HG03039 (cell line): ENCODE data around the gene GDI1.

ENCODE experiments used
- ATAC-seq: cut with Tn5 transposase; IDR thresholded peaks from one replicate; pipeline ENCODE4 v1.9.1; 2021; ENCODE audit warnings: mild to moderate bottlenecking, moderate library complexity; ENCODE audit not compliant: unreplicated experiment

GDI1 gene

DNA sequence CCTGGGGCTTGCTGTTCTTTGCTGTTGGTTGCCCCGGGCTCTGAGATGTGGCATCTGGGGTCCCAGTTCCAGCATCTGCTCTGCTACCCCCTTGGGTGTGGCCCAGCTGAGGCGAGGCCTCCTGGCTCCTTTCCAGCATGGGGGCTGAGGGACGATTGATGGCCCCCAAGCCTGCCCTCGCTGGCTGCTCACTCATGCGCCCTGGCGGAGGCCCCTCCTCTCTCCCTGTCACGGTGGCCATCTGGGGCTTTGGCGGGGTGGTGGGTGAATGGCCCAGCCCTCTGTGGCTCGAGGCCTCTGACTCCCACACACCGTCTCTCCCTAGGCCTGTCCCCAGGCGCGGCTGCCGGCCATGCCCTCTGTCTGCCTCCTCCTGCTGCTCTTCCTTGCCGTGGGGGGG, 22.9 kb downstream of the GDI1 start:
- no peak for ATAC-seq

GRCh38 chrX:154460326-154460725, 23.4 kb downstream of the GDI1 start:
- no peak for ATAC-seq

GRCh38 chrX:154462396-154462795, 25.4 kb downstream of the GDI1 start:
- ATAC-seq: no peak

- ATAC-seq: no peak
These were observed 26.8 kb downstream of the GDI1 start for GRCh38 chrX:154463611-154464220.

GRCh38 chrX:154464806-154465365, 27.9 kb downstream of the GDI1 start:
- no peak for ATAC-seq

GRCh38 chrX:154465601-154466000, 28.6 kb downstream of the GDI1 start:
- ATAC-seq: no peak

GRCh38 chrX:154466036-154466435, 29.1 kb downstream of the GDI1 start:
- no peak for ATAC-seq

DNA sequence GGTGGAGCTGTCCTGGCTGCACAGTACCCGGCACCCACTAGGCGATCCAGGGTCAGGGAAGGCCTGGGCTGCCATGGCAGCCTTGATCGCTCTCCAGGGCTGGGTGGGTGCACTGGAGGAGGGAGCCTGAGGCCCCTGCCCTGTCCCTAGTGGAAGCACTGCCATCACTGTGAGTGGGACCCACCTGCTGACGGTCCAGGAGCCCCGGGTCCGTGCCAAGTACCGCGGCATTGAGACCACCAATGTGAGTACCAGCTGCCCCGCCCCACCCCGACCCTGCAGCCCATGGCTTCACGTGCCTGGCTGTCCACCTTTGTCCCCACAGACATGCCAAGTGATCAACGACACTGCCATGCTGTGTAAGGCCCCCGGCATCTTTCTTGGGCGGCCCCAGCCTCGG, 30.0 kb downstream of the GDI1 start:
- ATAC-seq: no peak

- ATAC-seq: no peak
These were observed 30.6 kb downstream of the GDI1 start for GRCh38 chrX:154467556-154467955.

GRCh38 chrX:154468217-154468616, 31.3 kb downstream of the GDI1 start:
- ATAC-seq: no peak

DNA sequence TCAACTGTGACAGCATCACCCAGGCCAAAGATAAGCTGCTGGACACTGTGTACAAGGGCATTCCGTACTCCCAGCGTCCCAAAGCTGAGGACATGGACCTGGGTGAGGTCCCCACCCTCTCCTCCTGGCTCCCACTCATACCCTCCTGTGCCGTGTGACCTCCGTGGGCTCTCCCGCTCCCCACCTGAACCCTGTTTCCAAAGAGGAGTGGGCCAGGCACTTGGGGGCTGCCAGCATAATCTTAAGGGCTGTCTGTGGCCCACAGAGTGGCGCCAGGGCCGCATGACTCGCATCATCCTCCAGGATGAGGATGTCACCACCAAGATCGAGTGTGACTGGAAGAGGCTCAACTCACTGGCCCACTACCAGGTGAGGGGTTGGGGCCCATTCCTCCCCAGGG, 32.2 kb downstream of the GDI1 start:
- ATAC-seq: no peak

DNA sequence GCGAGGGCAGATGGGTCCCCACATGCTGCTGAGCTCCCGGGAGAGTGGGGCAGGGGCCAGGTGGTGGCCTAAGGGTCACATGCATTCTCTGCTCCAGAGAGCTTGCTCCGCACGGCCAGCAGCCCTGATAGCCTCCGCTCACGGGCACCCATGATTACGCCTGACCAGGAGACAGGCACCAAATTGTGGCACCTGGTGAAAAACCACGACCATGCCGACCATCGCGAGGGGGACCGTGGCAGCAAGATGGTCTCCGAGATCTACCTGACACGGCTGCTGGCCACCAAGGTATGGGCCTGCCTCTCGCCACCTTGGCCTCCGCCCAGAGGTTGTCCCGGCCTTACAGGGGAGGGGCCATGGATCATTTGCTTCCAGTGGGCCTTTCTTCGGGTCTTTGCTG, 32.9 kb downstream of the GDI1 start:
- no peak for ATAC-seq

GRCh38 chrX:154470434-154470833, 33.5 kb downstream of the GDI1 start:
- ATAC-seq: no peak

- no peak for ATAC-seq
These were observed 34.1 kb downstream of the GDI1 start for GRCh38 chrX:154470914-154471568.

DNA sequence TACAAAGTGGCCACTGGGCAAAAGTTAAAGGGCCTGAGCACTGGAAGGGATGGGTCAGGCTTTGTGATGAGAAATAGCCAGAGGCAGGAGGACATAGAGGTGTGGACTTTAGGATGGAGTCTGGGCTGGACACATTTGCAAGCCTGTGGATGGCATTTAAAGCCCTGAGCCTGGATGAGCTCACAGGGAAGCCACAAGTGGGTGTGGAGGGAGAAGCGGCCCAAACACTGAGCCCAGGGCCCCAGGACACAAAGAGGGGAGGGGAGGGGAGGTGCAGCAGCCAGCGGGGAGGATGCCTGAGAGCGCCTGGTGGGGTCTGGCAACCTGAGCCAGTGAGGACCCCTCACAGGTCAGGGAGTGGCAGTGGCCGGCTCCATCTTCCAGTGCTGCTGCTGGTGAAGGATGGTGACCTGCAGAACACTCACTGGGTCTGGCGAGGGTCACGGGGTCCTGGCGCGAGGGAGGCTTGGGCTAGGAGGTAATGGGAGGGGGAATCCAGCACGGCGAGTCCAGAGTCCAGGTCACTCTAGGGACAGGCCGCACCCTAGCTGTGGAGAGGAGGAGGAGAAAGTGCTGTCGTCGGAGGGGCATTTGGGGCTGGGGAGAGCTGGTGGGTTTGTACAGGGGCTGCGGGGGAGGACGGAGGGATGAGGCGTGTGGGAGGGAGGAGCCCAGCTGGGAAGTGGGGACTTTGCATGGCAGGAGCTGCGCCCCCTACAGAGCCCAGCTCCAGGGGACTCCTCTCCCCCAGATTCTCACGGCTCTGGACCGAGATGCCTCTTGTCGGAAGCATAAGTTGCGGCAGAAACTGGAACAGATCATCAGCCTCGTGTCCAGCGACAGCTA, 35.1 kb downstream of the GDI1 start:
- ATAC-seq: no peak

- ATAC-seq: no peak
These were observed 36.0 kb downstream of the GDI1 start for GRCh38 chrX:154472685-154473632.

- no peak for ATAC-seq
These were observed 36.7 kb downstream of the GDI1 start for GRCh38 chrX:154473683-154474082.

GRCh38 chrX:154476821-154477220, 39.9 kb downstream of the GDI1 start:
- no peak for ATAC-seq

DNA sequence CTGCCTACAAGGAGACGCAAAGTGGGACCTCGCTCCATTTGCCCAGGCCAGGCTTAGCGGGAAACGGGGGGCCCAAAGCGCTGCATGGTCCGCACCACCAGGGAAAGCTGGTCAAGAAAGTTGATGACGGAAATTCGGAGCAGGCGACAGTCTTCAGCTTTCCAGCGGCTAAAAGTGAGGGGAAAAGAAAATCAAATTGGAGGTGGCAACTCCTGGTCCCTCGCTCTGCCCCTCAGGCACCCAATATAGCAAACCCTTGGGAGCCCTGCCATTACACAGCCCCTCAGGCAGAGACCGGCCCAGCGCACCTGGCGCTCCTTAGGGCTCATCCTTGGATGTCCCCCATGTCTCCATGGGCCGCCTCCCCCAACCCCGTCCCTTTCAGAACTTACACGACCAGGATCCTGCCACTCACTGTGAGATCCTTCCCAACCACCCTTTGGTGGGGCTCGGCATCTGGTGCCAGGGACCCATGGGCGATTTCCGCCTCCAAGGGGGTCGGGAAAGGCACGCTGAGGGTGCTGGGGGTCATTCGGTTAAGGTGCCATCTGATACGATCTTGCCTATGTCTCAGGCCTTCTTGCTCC, 41.0 kb downstream of the GDI1 start:
- no peak for ATAC-seq
